Upper lobe of left lung (tissue), 6 donors: ENCODE data around the gene IGFBP6. TPM values are rescaled to one million over a fixed set of nuclear protein-coding genes. Genes with fewer than 3 reads are reported as not detected.
"Not testable (repeated sequence)": the region's sequence is repeated elsewhere in the genome, so short reads cannot be mapped to it uniquely, and the experiment has no call there.

Experiments
- ATAC-seq, 2 donors: fragments of 200-7000 bp; cut with Tn5 transposase; one replicate each; pipeline ENCODE4 v1.9.1; 2022; ENCODE audit warnings: mild to moderate bottlenecking in 2 of 2, moderate library complexity in 2 of 2; ENCODE audit not compliant: low FRiP score in 2 of 2
- DNase-seq, 2 donors: peaks; one replicate each; pipeline ENCODE4 v3.0.0-alpha.2; 2019 to 2020
- H3K27ac ChIP-seq, 4 donors: fragments of 200-600 bp; sonication (generic); one replicate each; pipeline ENCODE4 v1.5.1; 2016 to 2019
- H3K27me3 ChIP-seq, 4 donors: fragments of 200-600 bp; sonication (generic); one replicate each; pipeline ENCODE4 v1.5.1; 2017 to 2019
- H3K36me3 ChIP-seq, 4 donors: fragments of 200-600 bp; sonication (generic); one replicate each; pipeline ENCODE4 v1.5.1; 2016 to 2019
- H3K4me1 ChIP-seq, 4 donors: fragments of 200-600 bp; sonication (generic); one replicate each; pipeline ENCODE4 v1.5.1; 2018 to 2019
- H3K4me3 ChIP-seq, 4 donors: fragments of 200-600 bp; sonication (generic); one replicate each; pipeline ENCODE4 v1.5.1; 2017 to 2019; ENCODE audit warnings: mild to moderate bottlenecking in 2 of 4, moderate library complexity in 1 of 4
- H3K9me3 ChIP-seq, 4 donors: fragments of 200-600 bp; sonication (generic); one replicate each; pipeline ENCODE4 v1.5.1; 2018 to 2019
- EP300 ChIP-seq, 4 donors: sonication (generic); formaldehyde crosslinking; IDR thresholded peaks; one replicate each; pipeline ENCODE4 v1.5.1; 2017; ENCODE audit warnings: antibody characterized with exemption in 4 of 4, control low read depth in 2 of 4
- POLR2A ChIP-seq, 4 donors: fragments of 450-650 bp; IDR thresholded peaks; one replicate each; pipeline ENCODE4 v1.5.1; 2016 to 2017; ENCODE audit warnings: antibody characterized with exemption in 4 of 4, mild to moderate bottlenecking in 2 of 4
- POLR2AphosphoS5 ChIP-seq, 2 donors: sonication (generic); formaldehyde crosslinking; IDR thresholded peaks; one replicate each; pipeline ENCODE4 v1.5.1; 2017; ENCODE audit warnings: antibody characterized with exemption in 2 of 2
- WGBS, 2 donors: methylation state at CpG; one replicate each; pipeline ENCODE4 v1.1.5; 2017 to 2018; 5-methylcytosine and 5-hydroxymethylcytosine counted together
- total RNA-seq, 6 donors: library from RNA; depleted of rRNA in 4 of 6; stranded (reverse); fragments of >200 nt in 4 of 6; gene quantifications; one replicate each; pipeline versions ENCODE4 v1.1.0 to v1.2.1, GENCODE V29; 2016 to 2021
- TF ChIP-seq, protein P1 (sequence below), 6 experiments: fragments of 450-650 bp in 4 of 6; fragments of 200-600 bp in 2 of 6; sonication (generic) in 2 of 6; IDR thresholded peaks; one replicate each; pipeline ENCODE4 v1.5.1; 2016 to 2019; ENCODE audit warnings: antibody characterized with exemption in 6 of 6
- donor health status: DM: no; HTN: no; CAD: no; lungs with moderate emphysema.
- donor health status: DM: no; HTN: yes; CAD: no; lungs with severe emphysema.

Gene IGFBP6
- total RNA-seq, 6 donors from 2014 or later, result 12.6 to 112 (median 48.9) TPM

DNA sequence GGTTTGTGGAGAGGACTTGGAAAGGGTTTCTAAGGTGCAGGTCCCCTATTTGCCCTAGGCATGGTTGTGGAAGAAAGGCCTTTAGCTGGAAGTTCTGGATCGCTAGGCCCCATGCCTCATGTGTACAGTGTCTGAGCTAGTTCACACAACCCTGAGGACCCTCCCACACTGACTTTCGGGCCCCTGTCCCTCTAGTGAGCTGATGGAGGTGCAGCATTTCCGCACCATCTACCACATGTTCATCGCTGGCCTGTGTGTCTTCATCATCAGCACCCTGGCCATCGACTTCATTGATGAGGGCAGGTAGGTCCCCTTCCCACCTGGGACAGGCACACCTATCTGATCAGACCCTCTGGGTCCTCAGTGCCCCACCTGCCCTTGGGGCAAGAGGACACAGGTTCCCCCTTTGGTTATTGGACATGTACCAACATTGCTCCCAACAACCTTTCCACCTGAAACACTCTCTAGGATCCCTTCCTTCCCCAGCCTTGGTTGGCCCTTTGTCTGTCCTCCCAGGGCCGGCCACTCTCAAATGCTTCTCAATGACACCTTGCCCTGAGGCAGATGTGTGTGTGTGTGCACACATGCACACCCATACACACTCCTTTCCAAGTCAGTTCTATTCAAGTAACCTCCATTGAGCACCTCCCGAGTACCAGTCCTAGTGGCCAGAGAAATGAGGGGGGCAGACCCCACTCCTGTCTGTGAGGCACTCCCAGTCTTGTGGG is 8.4 kb downstream of the IGFBP6 start:
- Histone ChIP-seq H3K27me3 (no peaks in the 10 kb centered on the region), H3K4me3 (no peak overlapping the region), H3K27ac (no peak overlapping the region), H3K9me3 (no peaks in the 10 kb centered on the region), H3K36me3 (no peaks in the 10 kb centered on the region), H3K4me1 (peaks cover 0 to 11% (median 4%) of the 10 kb centered on the region in 4 donors)
- ATAC-seq (no peak), DNase-seq (no peak)
- TF ChIP-seq POLR2A (IDR thresholded peaks at IDR 0.05) (no peak), POLR2AphosphoS5 (IDR thresholded peaks at IDR 0.05) (no peak), EP300 (IDR thresholded peaks at IDR 0.05) (no peak)
- TF ChIP-seq, protein P1, sequence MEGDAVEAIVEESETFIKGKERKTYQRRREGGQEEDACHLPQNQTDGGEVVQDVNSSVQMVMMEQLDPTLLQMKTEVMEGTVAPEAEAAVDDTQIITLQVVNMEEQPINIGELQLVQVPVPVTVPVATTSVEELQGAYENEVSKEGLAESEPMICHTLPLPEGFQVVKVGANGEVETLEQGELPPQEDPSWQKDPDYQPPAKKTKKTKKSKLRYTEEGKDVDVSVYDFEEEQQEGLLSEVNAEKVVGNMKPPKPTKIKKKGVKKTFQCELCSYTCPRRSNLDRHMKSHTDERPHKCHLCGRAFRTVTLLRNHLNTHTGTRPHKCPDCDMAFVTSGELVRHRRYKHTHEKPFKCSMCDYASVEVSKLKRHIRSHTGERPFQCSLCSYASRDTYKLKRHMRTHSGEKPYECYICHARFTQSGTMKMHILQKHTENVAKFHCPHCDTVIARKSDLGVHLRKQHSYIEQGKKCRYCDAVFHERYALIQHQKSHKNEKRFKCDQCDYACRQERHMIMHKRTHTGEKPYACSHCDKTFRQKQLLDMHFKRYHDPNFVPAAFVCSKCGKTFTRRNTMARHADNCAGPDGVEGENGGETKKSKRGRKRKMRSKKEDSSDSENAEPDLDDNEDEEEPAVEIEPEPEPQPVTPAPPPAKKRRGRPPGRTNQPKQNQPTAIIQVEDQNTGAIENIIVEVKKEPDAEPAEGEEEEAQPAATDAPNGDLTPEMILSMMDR (IDR thresholded peaks at IDR 0.05), result no peak
- WGBS, 2 donors, result 87 to 90% methylated on average over 5 to 7 of the region's 7 CpGs

DNA sequence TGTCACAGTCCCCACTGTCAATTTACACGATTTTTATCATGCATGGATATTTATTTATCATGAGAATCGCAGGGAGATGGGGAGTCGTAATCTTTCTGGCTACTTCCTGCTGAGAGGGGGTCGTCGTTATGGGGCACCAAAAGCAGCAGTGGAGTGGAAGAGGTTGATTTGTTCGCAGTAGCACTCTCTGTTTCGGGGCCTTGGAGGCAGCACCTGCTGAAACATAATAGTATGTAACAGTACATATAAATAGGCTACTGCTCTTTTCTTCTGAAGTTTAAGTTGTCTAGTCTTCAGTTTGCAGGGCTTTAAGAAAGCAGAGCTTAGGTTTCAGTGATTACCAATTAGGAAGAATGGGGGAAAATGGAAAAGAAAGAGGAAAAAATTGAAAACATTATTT is 9.7 kb downstream of the IGFBP6 start:
- Histone ChIP-seq H3K27me3 (no peaks in the 10 kb centered on the region), H3K4me3 (no peak overlapping the region), H3K36me3 (no peaks in the 10 kb centered on the region), H3K27ac (no peak overlapping the region), H3K4me1 (peaks cover 0 to 10% (median 4%) of the 10 kb centered on the region in 4 donors), H3K9me3 (no peaks in the 10 kb centered on the region)
- WGBS, 2 donors, result 62 to 65% methylated on average over 7 of the region's 7 CpGs
- ATAC-seq (no peak), DNase-seq (no peak)
- TF ChIP-seq, protein P1 (IDR thresholded peaks at IDR 0.05), result no peak
- TF ChIP-seq POLR2A (IDR thresholded peaks at IDR 0.05), result no peak
- no peak for TF ChIP-seq EP300 (IDR thresholded peaks at IDR 0.05)
- TF ChIP-seq POLR2AphosphoS5 (IDR thresholded peaks at IDR 0.05), result no peak

DNA sequence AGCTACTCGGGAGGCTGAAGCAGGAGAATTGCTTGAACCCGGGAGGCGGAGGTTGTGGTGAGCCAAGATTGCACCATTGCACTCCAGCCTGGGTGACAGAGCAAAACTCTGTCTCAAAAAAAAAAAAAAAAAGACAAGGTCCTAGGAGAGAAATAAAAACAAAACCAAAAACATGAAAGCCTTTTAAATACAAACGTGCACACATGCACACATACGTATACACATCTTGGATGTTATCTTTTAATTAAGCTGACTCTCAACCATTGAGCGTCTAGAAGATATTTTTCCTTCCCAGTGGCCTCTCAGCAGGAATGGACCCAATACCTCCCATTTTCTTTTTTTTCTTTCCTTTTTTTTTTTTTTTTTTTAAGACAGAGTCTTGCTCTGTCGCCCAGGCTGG is 15.0 kb downstream of the IGFBP6 start:
- H3K27me3 ChIP-seq, H3K4me3 ChIP-seq, H3K36me3 ChIP-seq, H3K9me3 ChIP-seq, H3K4me1 ChIP-seq, DNase-seq, H3K27ac ChIP-seq, ATAC-seq: not testable (repeated sequence)
- 79 to 90% methylated on average over 7 of the region's 7 CpGs for WGBS, 2 donors

DNA sequence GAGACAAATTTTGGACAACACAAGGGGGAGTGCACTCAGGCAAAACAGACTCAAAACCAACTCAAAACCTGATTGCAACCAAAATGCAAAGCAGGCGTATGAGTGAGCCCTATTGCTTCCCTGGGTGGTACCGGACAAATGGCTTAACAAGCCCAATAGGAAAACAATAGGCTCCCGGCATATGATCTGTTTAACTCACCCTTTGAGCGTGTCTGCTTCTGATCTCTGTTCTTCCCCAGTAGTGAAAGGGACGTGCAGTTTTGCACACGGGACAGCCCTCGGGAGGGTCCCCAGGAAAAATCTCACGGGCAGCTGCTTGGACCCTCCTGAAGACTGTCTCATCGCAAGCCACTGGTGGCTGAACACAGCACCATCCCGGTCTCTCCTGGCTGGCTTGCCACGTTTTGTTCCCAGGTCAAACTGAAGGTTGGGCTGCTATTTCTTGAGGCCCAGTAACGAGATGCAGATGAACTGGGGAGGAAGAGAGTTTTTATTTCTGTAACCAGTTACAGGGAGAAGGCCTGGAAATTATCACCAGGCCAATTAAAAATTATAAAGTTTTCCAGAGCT is 15.8 kb downstream of the IGFBP6 start:
- TF ChIP-seq, protein P1 (IDR thresholded peaks at IDR 0.05), result no peak
- no peak for TF ChIP-seq EP300 (IDR thresholded peaks at IDR 0.05)
- no peak for TF ChIP-seq POLR2A (IDR thresholded peaks at IDR 0.05)
- TF ChIP-seq POLR2AphosphoS5 (IDR thresholded peaks at IDR 0.05), result no peak
- no peak for ATAC-seq
- no peaks in the 10 kb centered on the region for H3K4me1 ChIP-seq
- no peaks in the 10 kb centered on the region for H3K9me3 ChIP-seq
- no peaks in the 10 kb centered on the region for H3K27me3 ChIP-seq
- WGBS, 2 donors, result 91% methylated on average over 9 to 12 of the region's 12 CpGs
- no peak for DNase-seq
- H3K27ac ChIP-seq, result no peak overlapping the region
- H3K36me3 ChIP-seq, result no peaks in the 10 kb centered on the region
- H3K4me3 ChIP-seq, result no peak overlapping the region

DNA sequence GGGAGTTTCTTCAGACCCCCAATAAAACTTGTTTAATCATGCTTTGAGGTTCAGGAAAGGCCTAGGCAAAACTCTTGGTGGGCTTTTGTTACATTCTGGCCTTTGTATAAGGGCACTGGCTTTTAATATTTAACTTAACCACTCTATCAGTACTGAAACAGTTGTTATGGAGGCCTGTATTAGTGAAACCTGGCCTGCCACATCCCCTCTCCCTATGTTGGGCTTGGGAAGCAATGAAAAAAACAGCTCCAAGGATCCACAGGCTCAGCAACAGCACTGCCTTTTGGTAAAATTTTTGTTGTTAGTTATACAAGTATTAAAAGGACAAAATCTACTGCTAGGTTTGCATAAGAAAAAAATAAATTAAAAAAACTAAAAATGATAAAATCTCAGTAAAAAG is 16.5 kb downstream of the IGFBP6 start:
- DNase-seq (no peak), ATAC-seq (no peak)
- no peaks in the 10 kb centered on the region for H3K9me3 ChIP-seq
- H3K36me3 ChIP-seq, result no peaks in the 10 kb centered on the region
- no peak for TF ChIP-seq POLR2AphosphoS5 (IDR thresholded peaks at IDR 0.05)
- TF ChIP-seq EP300 (IDR thresholded peaks at IDR 0.05), result no peak
- no peak for TF ChIP-seq POLR2A (IDR thresholded peaks at IDR 0.05)
- TF ChIP-seq, protein P1 (IDR thresholded peaks at IDR 0.05), result no peak
- no peak overlapping the region for H3K27ac ChIP-seq
- H3K27me3 ChIP-seq, result no peaks in the 10 kb centered on the region
- no peaks in the 10 kb centered on the region for H3K4me1 ChIP-seq
- no peak overlapping the region for H3K4me3 ChIP-seq
